HG03039 (cell line): ENCODE data around the gene TNFRSF18.

Source experiments
- ATAC-seq: cut with Tn5 transposase; IDR thresholded peaks from one replicate; pipeline ENCODE4 v1.9.1; 2021; ENCODE audit warnings: mild to moderate bottlenecking, moderate library complexity; ENCODE audit not compliant: unreplicated experiment

TNFRSF18 gene

DNA sequence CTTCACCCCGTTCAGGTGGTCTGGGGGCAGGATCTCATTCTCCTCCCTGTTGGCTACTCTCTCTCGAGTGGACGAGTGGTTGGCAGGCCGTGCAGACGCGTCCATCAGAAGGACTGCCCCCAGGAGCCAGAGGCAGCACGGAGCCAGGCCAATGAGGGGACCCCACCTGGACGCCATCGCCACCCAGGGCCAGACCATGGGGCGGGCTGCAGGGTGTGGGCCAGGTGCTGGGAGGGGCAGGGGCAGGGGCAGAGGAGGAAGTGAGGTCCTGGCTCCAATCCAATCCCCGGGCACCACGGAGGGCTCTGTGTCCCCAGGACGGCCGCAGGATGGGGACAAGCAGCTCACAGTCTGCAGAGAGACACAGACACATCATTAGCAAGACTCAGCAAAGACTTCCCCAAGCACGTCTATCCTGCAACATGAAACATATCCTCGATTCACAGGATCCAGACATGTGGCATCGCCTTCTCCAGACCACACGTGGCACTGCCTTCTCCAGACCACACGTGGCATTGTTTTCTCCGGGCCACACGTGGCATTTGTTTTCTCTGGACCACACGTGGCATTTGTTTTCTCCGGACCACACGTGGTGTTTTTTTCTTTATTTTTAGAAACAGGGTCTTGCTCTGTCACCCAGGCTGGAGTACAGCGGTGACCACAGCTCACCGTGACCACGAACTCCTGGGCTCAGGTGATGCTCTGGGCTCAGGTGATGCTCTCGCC, 22.4 kb upstream of the TNFRSF18 start:
- no peak for ATAC-seq

DNA sequence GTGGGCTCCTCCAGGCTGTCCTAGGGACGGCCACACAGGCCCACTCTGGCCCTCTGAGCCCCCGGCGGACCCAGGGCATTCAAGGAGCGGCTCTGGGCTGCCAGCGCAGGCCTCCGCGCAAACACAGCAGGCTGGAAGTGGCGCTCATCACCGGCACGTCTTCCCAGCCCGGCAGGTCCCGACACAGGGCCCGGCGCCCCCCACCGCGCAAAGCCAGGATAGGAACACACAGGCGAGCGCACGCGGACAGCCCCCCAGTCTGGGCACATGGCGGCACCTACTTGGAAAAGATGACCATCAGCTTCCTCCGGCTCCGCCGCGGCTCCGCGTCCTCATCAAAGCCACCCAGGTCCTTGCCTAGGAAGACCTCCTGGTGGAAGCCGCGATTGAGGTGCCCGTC, 21.8 kb upstream of the TNFRSF18 start:
- ATAC-seq: no peak

DNA sequence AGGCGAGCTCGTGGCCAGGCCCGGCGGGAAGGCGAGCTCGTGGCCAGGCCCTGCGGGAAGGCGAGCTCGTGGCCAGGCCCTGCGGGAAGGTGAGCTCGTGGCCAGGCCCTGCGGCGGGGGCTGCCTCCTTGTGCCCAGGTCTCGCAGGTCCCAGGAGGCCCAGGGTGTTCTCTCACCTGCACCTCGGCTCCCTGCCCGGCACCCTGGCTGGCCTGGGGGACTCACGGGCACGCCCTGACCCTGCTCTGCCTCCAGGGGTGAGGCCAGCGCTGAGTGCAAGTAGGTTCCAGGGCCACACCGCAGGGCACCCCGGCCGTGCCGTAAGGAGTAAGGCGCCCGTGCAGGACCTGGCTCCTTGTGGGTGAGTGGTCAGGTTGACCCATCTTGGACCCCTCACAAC, 21.0 kb upstream of the TNFRSF18 start:
- ATAC-seq: no peak

DNA sequence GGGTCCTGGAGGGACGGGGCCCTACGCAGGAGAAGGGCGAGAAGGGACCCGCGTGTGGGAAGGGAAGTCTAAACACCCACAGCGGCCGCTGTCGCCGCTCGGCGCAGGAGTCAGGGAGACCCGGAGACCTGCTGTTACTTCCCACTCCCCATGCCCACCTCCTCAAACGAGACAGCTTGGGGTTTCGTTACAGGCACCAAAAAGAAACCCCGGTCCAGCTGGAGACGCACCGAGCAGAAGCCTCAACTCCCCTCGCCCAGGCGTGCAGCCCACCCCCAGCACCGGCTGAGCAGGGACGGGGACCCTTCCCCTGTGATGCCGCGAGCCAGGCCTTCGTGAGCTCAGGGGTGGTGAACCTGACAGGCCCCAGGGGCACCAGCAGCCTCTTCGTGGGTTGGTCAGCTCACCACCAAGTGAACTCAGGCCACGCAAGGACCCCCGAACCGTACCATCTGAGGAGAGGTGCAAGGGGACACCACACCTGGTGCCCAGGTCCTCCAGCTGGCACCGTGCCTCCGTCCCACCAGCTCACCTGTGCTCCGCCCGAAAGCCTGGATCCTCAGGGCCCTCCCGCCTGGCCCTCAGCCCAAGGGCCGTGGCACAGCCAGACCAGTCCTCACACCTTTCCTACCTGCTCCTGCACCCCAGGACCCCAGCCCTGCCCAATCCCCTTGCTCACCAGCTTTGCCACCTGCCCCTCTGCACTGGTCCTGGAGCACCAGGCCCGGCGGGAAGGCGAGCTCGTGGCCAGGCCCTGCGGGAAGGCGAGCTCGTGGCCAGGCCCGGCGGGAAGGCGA, 20.4 kb upstream of the TNFRSF18 start:
- ATAC-seq: no peak

DNA sequence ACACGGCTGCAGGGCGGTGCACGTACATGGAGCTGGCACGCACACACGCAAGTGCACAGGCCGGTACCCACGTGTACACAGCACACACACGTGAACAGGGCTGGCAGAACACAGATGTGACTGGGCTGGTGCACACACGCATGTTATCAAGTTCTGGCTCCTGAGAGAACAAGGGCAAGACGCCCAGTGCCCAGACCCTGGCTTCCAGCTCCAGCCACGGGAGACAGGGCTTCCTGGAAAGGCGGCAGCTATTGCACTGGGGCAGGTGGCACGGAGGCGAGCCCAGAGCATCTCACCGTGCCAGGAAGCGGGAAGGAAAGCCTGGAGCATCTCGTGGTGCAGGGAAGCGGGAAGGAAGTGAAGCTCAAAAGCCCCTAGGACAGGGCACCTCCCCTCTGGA, 19.5 kb upstream of the TNFRSF18 start:
- ATAC-seq: no peak

DNA sequence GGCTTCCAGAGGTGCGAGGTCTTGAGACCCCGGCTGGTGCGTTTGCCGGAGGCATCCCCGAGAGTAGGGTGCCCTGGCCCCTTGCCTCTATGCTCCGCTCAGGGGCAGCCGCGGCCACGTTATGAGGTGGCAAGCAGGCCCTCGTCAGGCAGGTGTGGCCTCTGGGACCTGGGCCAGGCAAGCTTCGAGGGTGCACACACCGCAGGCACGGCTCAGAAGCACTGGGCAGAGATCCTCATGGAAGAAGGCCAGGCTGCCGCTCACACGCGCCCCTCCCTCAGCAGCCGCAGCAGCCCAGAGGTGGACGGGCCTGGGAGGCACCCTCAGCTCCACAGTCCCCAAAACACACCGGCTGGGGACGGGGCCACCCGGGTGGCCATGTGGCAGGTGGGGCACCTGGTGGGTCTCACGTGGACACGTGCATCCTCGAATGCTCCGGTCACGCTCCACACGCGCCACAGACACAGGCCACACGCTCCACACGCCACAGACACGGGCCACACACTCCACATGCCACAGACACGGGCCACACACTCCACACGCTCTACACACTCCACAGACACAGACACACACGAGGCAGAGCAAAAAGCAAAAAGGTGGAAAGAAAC, 18.9 kb upstream of the TNFRSF18 start:
- no peak for ATAC-seq

DNA sequence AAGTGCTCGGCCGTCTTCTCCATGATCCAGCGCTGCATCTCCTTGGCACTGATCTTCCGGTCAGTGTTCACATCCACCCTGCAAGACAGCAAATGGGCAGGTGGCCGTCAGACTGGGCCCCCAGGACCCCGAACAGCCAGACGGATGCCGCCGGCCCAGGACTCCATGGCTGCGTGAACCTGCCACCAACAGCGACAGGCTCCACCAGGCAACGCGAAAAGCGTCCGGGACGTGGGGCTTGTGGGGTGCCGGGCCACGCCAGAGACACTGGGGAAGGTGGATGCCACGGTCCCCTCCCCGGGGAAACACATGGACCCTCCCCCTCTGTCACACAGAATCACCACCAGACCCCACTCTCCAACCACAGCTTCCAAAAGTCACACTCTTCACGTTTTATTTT, 17.5 kb upstream of the TNFRSF18 start:
- ATAC-seq: no peak

DNA sequence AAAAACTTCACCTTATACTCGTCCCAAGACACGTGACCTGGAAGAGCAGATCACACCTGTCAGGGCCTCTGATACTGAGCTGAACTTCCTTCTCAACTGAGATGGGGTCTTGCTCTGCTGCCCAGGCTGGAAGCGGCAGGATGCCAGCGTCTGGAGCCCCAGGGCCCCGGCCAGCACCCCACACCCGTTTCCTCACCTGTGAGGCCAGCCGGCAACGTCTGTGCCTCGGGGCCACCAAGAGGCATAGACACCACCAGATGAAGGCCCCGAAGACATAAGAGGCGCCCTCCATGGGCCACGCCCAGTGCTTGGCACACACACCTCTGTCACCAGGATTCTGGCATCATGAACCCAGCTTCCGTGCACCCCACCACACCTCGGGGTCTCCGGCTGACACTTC, 16.9 kb upstream of the TNFRSF18 start:
- ATAC-seq: no peak

DNA sequence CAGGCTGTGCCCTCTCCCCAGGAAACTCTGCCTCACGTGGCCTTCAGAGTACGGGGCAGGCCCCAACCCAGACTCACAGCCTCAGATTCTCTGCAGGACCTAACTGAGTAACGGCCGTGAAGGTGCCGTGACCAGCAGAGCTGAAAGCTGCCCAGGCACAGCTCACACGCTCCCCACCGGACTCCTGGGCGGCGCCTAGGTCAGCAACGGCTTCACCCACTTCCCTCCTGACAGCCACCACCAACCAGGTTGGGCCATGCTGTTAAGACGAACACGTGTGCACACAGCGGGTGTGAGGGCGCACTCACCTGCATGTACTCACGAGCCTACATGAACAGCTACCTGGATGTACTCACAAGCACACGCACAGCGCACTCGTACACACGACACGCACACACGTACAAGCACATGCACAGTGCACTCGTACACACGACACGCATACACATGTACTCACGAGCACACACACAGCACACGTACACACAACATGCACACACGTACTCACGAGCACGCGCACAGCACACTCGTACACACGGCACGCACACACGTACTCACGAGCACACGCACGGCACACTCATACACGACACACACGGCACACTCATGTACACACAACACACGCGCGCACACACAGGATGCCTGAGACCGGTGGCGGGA, 16.3 kb upstream of the TNFRSF18 start:
- ATAC-seq: no peak

DNA sequence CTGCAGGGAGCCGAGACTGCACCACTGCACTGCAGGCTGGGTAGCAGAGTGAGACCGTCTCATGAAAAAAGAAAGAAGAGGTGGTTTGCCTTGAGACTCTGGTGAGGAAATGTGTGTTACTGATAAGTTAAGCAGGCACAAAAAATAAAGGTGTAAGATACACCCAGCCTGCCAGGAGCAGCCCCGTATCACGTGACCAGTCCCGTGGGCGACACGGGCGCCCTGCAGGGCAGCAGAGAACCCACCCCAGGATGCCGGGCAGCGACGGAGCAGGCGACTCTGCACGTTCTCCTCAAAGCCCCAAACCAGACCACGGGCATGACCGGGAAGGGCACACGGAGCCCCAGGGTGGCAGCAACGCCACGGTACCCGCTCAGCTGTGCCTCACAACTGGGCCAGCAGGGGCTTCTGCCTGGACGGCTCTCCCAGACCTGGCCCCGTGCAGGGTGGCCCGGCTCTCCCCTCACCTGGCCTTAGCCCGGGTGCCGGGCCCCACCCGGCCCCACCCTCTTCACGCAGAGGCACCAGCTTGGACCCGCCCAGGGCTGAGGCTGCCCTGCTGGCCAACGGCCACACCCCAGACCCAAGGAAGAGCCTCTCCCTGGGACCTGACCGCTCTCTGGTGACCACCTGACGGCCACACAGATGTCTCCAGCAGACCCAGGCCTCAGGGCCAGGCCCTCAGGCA, 15.6 kb upstream of the TNFRSF18 start:
- no peak for ATAC-seq

DNA sequence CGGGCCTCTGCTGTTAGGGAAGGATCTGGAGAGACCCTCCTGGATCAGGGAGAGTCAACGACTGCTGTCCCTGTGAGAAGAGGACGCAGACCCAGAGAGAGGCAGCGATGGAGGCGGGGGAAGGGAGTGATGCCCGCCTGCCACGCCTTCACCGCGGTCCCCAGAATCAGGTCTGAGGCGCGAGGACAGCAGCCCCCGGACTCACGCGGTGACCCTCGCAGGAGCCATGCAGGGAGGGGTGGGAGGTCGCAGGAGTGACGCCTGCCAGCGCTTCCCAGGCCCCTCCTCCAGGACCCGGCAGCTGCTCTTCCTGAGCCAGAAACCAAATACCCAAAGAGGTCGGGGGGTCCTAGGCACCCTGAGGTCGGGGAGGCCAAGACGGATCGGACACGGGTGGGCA, 13.8 kb upstream of the TNFRSF18 start:
- ATAC-seq: no peak

DNA sequence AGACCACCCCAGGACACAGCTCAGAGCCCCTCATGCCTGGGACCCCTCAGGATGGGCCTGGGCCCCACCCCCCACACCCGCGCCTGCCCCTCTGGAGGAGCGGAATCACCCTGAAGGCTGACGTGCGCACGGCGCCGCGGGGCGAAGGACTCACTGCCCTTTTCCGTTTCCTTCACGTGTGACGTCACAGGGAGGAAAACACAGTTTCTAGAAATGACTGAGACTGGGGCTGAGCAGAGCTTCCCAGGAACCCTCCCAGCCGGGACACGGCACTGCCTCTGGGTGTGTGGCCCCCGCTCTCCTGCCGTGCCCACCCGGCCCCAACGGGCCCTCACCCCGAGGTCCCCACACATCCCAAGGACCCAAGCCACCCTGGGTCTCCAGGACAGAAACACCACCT, 12.9 kb upstream of the TNFRSF18 start:
- ATAC-seq: no peak

DNA sequence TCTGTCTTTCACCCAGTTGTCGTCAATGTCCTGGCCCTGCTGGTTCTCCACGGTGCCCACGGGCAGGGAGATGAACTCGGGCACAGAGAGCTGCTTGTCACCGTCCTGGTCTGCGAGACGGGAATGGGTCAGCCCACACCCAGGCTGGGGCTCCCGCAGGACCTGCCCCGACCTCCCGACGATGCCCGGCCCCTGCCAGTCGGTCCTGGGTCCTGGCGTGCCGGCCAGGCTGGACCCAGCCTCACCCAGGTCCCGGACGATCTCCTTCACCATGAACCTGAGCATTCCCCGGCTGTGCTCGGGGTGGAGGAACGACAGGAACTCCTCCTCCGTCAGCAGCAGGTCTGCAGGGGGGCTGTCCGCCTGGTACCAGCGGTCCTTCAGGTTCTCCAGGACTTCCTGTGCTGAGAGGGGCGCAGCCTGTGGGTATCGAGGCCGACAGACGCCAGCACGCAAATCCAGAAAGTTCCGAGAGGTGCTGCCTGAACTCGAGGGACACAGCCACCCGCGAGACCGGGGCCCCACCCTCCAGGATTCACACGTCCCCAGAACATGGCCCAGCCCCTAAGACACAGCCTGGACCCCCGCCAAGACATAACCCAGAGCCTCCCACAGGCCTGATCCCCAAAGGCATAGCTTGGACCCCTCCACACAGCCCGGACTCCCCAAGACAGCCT, 12.3 kb upstream of the TNFRSF18 start:
- ATAC-seq: no peak

DNA sequence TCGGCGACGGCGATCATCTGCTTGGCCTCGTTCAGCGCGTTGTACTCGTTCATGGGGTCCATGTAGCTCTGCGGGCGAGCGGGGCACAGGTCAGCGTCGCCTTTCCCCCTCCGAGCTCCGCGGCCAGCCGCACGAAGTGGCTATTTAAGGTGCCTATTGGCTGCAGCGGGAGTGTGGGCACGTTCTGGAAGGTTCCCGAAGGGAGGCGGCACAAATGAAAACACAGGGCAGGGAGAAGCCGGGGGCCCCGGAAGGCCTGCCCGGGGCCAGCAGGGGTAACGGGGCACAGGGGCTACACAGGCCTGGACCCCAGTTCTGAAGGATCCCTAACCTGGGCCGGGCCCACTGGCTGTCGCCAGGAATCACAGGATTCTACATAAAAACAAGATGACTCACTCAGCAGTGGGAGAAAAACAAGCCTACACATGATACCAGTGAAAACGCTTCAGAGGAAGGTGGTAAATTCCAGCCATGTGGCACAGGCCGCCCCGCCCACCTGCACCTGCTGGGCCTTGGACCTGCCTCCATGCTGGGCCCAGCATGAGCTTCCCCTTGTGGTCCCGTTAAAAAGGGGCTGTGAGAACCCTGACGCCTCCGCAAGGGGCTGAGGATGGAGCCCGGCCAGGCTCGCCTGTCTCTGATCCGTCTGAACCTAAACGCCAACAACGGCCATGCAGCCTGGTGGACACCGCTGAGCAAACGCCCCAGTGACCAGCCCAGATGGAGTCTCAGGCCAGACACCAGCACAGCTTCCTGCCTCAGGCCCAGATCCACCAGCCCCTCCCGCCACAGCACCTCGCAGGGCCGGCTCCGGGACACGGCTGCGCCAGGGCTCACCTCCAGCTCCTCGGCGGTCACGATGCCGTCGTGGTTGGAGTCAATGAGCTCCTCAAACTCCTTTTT, 11.5 kb upstream of the TNFRSF18 start:
- ATAC-seq: no peak

DNA sequence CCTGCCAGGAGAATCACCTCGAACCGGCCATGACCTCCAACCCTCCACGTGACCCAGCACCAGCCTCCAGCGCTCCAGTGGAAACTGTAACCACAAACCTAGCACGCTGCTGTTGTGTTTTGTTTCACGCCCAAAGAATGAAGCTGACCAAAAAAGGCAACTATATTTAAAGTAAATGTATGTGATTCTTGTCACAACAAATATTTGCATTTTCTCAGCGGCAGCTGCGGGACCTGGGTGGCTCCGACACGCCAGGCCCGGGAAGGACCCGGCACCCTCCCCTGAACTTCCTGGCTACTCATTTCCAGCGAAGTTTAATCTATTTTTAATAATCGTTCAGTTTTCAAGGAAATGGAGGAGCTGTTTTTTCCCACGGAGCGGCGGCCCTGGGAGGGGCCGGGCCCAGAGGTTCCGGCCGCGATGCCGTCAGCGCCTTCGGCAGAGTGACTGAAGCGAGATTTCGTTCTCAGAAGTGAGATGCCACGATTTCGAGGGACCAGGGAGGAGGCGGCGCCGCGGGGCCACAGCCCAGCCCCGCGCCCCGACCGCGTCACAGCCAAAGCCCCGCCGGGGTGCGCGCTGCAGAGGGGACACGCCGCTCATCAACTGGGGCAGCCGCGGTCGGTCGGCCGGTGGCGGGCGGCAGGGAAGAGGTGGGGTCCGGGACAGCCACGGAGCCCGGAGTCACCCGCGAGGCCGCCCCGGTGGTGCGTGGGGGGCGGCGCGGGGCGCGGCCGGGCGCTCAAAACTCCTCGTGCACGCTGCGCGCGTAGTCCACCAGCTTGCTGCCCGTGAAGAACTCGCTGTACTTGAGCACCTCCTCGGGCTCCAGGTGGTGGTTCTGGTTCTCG, 10.6 kb upstream of the TNFRSF18 start:
- ATAC-seq: no peak

DNA sequence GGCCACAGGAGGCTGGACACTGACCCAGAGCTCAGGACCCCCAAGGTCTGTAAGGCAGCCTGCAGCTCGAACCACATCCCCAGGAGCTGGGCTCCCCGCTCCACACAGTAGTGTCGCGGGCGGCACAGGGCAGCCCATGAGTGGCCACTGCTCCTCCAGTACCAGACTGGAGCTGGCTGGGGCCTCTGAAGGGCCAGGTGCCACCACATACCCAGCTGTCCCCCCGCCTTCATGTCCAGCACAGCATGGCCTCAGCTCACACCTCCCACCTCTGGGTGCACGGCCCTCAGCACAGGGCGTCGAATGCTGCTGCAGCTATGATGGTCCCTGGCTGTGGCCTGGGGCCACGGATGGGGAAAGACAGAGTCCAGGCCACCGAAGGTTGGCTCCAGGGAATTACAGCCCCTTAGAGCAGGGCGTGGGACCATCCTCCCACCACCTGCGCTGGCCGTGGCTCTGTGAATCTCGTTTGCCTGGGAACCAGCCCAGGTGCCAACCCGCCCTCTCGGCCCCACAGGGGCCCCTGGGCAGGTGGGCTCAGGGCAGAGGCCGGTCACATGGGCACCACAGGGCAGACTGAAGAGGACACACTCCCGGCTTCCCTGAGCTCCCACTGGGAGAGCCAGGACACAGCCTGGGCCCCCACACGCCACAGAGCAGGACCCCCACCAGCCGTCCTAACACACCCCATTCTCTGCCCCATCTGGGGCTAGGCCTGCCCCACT, 9.7 kb upstream of the TNFRSF18 start:
- ATAC-seq: no peak

DNA sequence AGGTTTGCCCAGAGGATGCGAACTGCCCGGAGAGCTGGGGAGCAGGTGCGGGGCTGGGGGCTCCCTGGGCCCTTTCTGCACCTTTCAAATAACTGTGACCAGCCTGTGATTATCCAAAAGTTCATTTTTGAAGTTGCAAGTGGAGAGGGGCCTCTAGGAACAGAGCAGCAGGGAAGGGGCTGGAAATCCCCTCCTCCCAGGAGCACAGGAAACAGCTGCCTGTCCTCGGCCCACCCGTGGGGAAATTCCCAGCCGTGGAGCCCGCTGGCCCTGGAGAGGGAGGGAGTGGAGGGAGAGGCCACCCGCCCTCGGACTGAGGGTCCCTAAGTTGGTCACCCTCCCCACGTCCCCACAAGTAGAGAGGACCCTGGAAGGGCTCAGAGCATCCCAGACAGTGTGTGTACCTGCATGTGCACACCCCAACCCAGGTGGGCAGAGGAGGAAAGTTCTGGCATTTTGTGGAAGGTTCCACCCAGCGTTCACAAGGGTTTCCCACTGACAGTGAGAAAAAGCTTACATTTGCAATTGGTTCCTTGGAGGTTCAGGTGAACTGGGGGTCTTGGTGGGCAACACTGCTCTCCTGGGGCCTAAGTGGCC, 8.8 kb upstream of the TNFRSF18 start:
- ATAC-seq: no peak
